GM21723 (cell line): ENCODE results near the gene CALN1.
A peak's percentile ranks its signal among the peaks of the same experiment; 100 is the strongest.
"Not testable (repeated sequence)": the region's sequence is repeated elsewhere in the genome, so short reads cannot be mapped to it uniquely, and the experiment has no call there.

ENCODE experiments used
- ATAC-seq: cut with Tn5 transposase; IDR thresholded peaks from one replicate; pipeline ENCODE4 v1.9.1; 2021; ENCODE audit warnings: mild to moderate bottlenecking, moderate library complexity; ENCODE audit not compliant: unreplicated experiment

Gene CALN1

DNA sequence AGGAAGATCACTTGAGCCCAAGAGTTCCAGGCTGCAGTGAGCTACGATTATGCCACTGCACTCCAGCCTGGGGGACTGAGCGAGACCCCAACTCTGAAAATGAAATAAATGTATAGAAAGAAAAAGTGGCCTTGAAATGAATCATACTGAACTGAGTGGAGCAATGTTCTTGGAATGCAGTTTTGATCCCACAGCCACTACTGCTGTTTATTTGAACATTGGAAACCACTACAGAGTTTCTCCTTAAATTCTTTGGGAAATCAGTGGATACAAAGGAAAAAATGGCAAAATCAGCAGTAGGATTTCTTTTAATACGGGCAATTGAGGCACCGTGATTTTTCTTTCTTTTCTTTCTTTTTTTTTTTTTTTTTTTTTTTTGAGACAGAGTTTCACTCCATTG, 642.8 kb downstream of the CALN1 start:
- ATAC-seq = no peak

DNA sequence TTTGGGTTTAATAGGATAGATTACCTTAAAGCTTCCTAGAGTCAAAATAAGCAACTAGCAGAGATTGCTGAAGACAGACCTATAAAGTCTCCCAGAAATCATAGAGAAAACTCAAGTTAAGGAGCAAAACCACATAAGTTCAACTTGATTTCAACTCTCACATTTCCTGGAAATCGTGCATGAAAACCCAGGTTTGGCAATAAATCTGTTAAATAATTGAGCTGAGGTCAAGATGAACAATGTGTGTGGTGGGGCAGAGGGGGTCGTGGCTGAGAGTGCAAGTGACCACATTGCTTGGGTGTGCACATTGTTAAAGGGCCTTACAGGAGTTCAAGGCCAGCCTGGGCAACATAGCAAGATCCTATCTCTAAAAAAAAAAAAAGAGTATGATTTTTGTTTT, 643.7 kb downstream of the CALN1 start:
- ATAC-seq = no peak

GRCh38 chr7:71766016-71766415, 646.1 kb downstream of the CALN1 start:
- no peak for ATAC-seq

DNA sequence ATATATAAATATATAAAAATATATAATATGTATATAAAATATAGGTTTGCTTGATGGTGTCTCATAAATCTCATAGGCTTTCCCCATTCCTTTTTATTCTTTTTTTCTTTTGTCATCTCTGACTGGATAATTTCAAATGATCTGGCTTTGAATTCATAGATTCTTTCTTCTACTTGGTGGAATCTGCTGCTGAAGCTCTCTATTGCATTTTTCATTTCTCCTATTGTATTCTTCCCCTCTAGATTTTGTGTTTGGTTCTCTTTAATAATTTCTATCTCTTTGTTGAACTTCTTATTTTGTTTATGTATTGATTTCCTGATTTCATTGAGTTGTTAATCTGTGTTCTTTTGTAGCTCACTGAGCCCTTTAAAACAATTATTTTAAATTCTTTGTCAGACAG, 650.8 kb downstream of the CALN1 start:
- ATAC-seq = no peak

- ATAC-seq = no peak
Observed at GRCh38 chr7:71754828-71755227, 657.3 kb downstream of the CALN1 start.

- no peak for ATAC-seq
Observed at GRCh38 chr7:71753956-71754664, 658.0 kb downstream of the CALN1 start.

DNA sequence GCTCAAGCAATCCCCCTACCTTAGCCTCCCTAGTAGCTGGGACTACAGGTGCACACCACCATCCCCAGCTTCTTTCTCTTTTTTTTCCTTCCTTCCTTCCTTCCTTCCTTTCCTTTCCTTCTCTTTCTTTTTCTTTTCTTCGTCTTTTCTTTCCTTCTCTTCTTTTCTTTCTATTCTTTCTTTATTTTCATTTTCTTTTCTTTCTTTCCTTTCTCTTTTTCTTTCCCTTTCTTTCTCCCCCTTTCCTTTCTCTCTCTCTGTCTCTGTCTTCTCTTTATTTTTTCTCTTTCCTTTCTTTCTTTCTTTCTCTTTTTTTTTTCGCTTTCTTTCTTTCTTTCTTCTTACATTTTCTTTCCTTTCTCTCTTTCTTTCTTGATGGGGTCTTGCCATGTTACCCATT, 658.9 kb downstream of the CALN1 start:
- ATAC-seq = no peak

GRCh38 chr7:71752171-71752935, 659.8 kb downstream of the CALN1 start:
- peak; percentile 52 for ATAC-seq

- ATAC-seq = no peak
Observed at GRCh38 chr7:71750290-71750689, 661.8 kb downstream of the CALN1 start.

DNA sequence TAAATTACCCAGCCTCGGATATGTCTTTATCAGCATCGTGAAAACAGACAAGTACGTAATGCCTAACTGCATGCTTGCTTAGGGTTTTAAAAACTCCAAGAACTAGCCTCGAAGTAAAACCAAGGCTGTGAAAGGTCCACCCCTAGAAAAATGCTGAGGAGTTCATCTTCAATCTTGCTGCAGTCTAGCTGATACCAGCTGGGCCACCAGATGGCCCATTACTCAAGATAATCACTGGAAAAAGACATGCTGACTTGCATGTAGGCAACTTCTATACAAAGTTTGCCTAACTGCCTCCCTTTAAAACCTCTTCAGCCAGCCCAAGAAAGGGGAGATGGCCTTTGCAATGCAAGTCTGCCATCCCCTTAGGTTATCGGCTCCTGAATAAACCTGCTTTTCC, 666.1 kb downstream of the CALN1 start:
- no peak for ATAC-seq

DNA sequence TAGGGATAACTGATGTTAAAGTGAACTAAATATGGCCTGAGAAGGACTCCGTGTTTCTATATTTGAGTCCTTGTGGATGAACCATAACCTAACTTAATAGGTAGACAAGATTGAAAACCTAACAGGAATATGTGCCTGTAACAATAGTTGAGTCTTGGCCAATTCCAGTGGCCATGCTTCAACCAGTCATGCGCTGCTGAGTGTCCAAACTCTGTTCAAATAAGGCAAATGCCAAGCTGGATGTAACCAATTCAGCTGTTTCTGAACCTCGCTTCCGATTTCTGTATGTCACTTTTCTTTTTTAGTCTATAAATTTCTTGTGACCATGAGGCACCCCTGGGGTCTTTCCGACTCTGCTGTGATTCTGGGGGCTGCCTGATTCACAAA, 672.0 kb downstream of the CALN1 start:
- ATAC-seq = no peak

- ATAC-seq = no peak
Observed at GRCh38 chr7:71739520-71740173, 672.5 kb downstream of the CALN1 start.

GRCh38 chr7:71737931-71738540, 674.1 kb downstream of the CALN1 start:
- not testable (repeated sequence) for ATAC-seq

- ATAC-seq = no peak
Observed at GRCh38 chr7:71735961-71736556, 676.1 kb downstream of the CALN1 start.

GRCh38 chr7:71733107-71733870, 678.8 kb downstream of the CALN1 start:
- no peak for ATAC-seq

DNA sequence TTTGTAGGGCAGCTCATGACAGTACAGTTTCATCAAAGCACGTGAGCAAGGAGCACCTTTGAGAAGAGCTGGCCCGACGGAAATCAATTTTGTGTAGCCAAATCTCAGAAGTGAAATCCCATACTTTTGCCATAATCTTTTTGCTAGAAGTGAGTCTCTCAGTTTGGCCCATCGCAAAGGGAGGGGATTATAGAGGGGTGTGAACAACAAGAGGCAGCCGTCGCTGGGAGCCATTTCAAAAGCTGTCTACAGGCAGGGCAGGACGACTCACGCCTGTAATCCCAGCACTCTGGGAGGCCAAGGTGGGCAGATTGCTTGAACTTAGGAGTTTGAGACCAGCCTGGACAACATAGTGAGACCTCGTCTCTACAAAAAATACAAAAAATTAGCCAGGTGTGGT, 680.4 kb downstream of the CALN1 start:
- no peak for ATAC-seq
